Osteocyte (in vitro differentiated cells): ENCODE results near the gene KAT6B. TPM values are rescaled to one million over a fixed set of nuclear protein-coding genes. Genes with fewer than 3 reads are reported as not detected.

Experiments
- DNase-seq: peaks from one replicate; pipeline ENCODE4 v3.0.0; 2021; ENCODE audit warnings: mixed read lengths; ENCODE audit not compliant: unreplicated experiment; ENCODE audit errors: extremely low spot score
- H3K27ac Mint-ChIP-seq: one replicate; pipeline ENCODE4 v1.8.0; 2021; ENCODE audit warnings: mild to moderate bottlenecking, mixed read lengths; ENCODE audit not compliant: unreplicated experiment
- H3K27me3 Mint-ChIP-seq: one replicate; pipeline ENCODE4 v1.8.0; 2021; ENCODE audit warnings: mixed read lengths; ENCODE audit not compliant: unreplicated experiment
- H3K36me3 Mint-ChIP-seq: one replicate; pipeline ENCODE4 v1.8.0; 2021; ENCODE audit warnings: mixed read lengths; ENCODE audit not compliant: unreplicated experiment
- H3K4me1 Mint-ChIP-seq: one replicate; pipeline ENCODE4 v1.8.0; 2021; ENCODE audit warnings: mixed read lengths; ENCODE audit not compliant: unreplicated experiment
- H3K4me3 Mint-ChIP-seq: one replicate; pipeline ENCODE4 v1.8.0; 2021; ENCODE audit warnings: mild to moderate bottlenecking, moderate library complexity, mixed read lengths; ENCODE audit not compliant: unreplicated experiment
- H3K9me3 Mint-ChIP-seq: one replicate; pipeline ENCODE4 v1.8.0; 2021; ENCODE audit warnings: mixed read lengths; ENCODE audit not compliant: unreplicated experiment
- CTCF ChIP-seq: fragments of 200-600 bp; sonication (generic); IDR thresholded peaks from 2 replicates; pipeline ENCODE4 v1.5.0; 2021; ENCODE audit warnings: antibody characterized with exemption, mild to moderate bottlenecking, moderate library complexity
- total RNA-seq: library from RNA; stranded (reverse); gene quantifications from 2 replicates; pipeline ENCODE4 v1.2.1, GENCODE V29; 2021

Gene KAT6B
- total RNA-seq, 1 donor from 2014 or later = 28.2 TPM

- TF ChIP-seq CTCF = no peak
Measured at GRCh38 chr10:74814797-74815196, 11.6 kb upstream of the KAT6B start.

GRCh38 chr10:74816824-74817498 is 9.4 kb upstream of the KAT6B start:
- DNase-seq = no peak
- no peaks in the 10 kb centered on the region for H3K27me3 Mint-ChIP-seq
- H3K36me3 Mint-ChIP-seq = no peaks in the 10 kb centered on the region
- no peak for TF ChIP-seq CTCF
- no peak overlapping the region for H3K27ac Mint-ChIP-seq
- H3K4me3 Mint-ChIP-seq = no peak overlapping the region
- peaks cover 6% of the 10 kb centered on the region for H3K9me3 Mint-ChIP-seq
- no peaks in the 10 kb centered on the region for H3K4me1 Mint-ChIP-seq

More at GRCh38 chr10:74814797-74815196, 11.6 kb upstream of the KAT6B start:
- no peak overlapping the region for H3K4me3 Mint-ChIP-seq
- no peaks in the 10 kb centered on the region for H3K4me1 Mint-ChIP-seq
- no peak overlapping the region for H3K27ac Mint-ChIP-seq
- DNase-seq = no peak
- no peaks in the 10 kb centered on the region for H3K27me3 Mint-ChIP-seq
- H3K9me3 Mint-ChIP-seq = peaks cover 6% of the 10 kb centered on the region
- no peaks in the 10 kb centered on the region for H3K36me3 Mint-ChIP-seq

GRCh38 chr10:74821501-74821900 is 4.9 kb upstream of the KAT6B start:
- Mint-ChIP-seq H3K9me3 (peaks cover 6% of the 10 kb centered on the region), H3K36me3 (no peaks in the 10 kb centered on the region), H3K4me3 (no peak overlapping the region), H3K27ac (no peak overlapping the region), H3K27me3 (no peaks in the 10 kb centered on the region), H3K4me1 (peaks cover 10% of the 10 kb centered on the region)
- DNase-seq = no peak
- TF ChIP-seq CTCF = no peak

- Mint-ChIP-seq H3K4me1 (peaks cover 11% of the 10 kb centered on the region), H3K9me3 (peaks cover 5% of the 10 kb centered on the region), H3K27me3 (no peaks in the 10 kb centered on the region), H3K4me3 (no peak overlapping the region), H3K36me3 (no peaks in the 10 kb centered on the region), H3K27ac (no peak overlapping the region)
- TF ChIP-seq CTCF = no peak
- no peak for DNase-seq
Measured at GRCh38 chr10:74822101-74822500, 4.3 kb upstream of the KAT6B start.

- Mint-ChIP-seq H3K27ac (no peak overlapping the region), H3K9me3 (no peaks in the 10 kb centered on the region), H3K27me3 (no peaks in the 10 kb centered on the region), H3K36me3 (no peaks in the 10 kb centered on the region), H3K4me1 (peaks cover 16% of the 10 kb centered on the region), H3K4me3 (no peak overlapping the region)
- DNase-seq = no peak
- TF ChIP-seq CTCF = no peak
Measured at GRCh38 chr10:74822521-74823089, 3.8 kb upstream of the KAT6B start.
